ENCODE measurements around the gene CEP41. TPM values are rescaled to one million over a fixed set of nuclear protein-coding genes. Genes with fewer than 3 reads are reported as not detected.

CEP41 gene
- total and polyA plus RNA-seq, 2 of the 13 experiments (the other 11 are each of a cell fraction or from before 2014, with no cell fraction given), result 8.7 to 9.0 TPM

DNA sequence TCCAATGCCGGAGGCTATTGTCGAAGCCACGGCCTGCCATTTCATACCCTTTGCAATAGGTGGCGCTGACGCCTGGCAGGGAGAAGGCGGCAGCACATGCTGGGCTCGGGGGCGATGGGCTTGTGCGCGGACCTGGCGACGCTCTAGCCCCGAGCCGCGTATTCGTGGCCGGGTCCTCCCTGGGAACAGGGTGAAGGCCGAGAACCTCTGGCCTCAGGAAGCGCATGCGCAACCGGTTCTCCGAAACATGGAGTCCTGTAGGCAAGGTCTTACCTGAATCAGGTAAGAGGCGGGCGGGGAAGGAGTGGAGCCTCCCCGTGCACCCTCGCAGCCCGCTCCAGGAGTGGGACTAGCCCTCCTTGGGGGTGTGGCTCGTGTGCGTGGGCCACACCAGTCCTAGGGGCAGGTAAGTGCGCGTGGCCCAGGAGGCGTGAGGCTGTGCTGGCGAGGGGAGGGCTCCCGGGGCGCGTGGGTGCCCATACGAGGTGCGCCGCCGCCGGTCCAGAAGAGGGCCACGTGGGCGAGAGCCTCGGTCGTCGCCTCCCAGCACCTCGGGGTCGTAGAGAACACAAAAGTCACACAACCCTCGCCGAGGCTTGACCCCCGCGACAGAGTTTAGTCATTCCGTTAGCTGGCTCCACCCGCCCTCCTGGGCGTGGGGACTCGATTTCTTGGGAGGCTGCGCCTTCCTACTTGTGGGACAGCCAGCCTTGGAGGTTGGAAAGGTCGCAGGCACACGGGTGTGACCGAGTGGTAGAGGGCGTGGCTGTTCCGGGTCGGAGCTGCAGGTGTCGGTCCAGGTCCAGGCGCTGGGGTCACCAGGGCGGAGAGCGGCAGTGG, 45.5 kb upstream of the CEP41 start (continued):
- TF ChIP-seq ZNF563 (CRISPR knock-in tag; IDR thresholded peaks at IDR 0.05) (peak; percentile 77; the same call in 1 of the 2 replicates), KDM5B (CRISPR knock-in tag; IDR thresholded peaks at IDR 0.05; ENCODE audit: borderline replicate concordance) (peak; percentile 80; the same call in 1 of the 2 replicates), CBX5 (CRISPR knock-in tag; IDR thresholded peaks at IDR 0.05; ENCODE audit: borderline replicate concordance) (peak; percentile 78), ZNF331 (CRISPR knock-in tag; IDR thresholded peaks at IDR 0.05) (peak; percentile 89)
- TF ChIP-seq, protein P1, sequence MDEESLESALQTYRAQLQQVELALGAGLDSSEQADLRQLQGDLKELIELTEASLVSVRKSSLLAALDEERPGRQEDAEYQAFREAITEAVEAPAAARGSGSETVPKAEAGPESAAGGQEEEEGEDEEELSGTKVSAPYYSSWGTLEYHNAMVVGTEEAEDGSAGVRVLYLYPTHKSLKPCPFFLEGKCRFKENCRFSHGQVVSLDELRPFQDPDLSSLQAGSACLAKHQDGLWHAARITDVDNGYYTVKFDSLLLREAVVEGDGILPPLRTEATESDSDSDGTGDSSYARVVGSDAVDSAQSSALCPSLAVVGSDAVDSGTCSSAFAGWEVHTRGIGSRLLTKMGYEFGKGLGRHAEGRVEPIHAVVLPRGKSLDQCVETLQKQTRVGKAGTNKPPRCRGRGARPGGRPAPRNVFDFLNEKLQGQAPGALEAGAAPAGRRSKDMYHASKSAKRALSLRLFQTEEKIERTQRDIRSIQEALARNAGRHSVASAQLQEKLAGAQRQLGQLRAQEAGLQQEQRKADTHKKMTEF (CRISPR knock-in tag; IDR thresholded peaks at IDR 0.05), result peak; percentile 87
- TF ChIP-seq, protein P2, sequence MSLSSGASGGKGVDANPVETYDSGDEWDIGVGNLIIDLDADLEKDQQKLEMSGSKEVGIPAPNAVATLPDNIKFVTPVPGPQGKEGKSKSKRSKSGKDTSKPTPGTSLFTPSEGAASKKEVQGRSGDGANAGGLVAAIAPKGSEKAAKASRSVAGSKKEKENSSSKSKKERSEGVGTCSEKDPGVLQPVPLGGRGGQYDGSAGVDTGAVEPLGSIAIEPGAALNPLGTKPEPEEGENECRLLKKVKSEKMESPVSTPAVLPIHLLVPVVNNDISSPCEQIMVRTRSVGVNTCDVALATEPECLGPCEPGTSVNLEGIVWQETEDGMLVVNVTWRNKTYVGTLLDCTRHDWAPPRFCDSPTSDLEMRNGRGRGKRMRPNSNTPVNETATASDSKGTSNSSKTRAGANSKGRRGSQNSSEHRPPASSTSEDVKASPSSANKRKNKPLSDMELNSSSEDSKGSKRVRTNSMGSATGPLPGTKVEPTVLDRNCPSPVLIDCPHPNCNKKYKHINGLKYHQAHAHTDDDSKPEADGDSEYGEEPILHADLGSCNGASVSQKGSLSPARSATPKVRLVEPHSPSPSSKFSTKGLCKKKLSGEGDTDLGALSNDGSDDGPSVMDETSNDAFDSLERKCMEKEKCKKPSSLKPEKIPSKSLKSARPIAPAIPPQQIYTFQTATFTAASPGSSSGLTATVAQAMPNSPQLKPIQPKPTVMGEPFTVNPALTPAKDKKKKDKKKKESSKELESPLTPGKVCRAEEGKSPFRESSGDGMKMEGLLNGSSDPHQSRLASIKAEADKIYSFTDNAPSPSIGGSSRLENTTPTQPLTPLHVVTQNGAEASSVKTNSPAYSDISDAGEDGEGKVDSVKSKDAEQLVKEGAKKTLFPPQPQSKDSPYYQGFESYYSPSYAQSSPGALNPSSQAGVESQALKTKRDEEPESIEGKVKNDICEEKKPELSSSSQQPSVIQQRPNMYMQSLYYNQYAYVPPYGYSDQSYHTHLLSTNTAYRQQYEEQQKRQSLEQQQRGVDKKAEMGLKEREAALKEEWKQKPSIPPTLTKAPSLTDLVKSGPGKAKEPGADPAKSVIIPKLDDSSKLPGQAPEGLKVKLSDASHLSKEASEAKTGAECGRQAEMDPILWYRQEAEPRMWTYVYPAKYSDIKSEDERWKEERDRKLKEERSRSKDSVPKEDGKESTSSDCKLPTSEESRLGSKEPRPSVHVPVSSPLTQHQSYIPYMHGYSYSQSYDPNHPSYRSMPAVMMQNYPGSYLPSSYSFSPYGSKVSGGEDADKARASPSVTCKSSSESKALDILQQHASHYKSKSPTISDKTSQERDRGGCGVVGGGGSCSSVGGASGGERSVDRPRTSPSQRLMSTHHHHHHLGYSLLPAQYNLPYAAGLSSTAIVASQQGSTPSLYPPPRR (CRISPR knock-in tag; IDR thresholded peaks at IDR 0.05; ENCODE audit: borderline replicate concordance), result 0 out of 2 replicates have a peak, but pooled peaks have one; percentile 13
- TF ChIP-seq, protein P3, sequence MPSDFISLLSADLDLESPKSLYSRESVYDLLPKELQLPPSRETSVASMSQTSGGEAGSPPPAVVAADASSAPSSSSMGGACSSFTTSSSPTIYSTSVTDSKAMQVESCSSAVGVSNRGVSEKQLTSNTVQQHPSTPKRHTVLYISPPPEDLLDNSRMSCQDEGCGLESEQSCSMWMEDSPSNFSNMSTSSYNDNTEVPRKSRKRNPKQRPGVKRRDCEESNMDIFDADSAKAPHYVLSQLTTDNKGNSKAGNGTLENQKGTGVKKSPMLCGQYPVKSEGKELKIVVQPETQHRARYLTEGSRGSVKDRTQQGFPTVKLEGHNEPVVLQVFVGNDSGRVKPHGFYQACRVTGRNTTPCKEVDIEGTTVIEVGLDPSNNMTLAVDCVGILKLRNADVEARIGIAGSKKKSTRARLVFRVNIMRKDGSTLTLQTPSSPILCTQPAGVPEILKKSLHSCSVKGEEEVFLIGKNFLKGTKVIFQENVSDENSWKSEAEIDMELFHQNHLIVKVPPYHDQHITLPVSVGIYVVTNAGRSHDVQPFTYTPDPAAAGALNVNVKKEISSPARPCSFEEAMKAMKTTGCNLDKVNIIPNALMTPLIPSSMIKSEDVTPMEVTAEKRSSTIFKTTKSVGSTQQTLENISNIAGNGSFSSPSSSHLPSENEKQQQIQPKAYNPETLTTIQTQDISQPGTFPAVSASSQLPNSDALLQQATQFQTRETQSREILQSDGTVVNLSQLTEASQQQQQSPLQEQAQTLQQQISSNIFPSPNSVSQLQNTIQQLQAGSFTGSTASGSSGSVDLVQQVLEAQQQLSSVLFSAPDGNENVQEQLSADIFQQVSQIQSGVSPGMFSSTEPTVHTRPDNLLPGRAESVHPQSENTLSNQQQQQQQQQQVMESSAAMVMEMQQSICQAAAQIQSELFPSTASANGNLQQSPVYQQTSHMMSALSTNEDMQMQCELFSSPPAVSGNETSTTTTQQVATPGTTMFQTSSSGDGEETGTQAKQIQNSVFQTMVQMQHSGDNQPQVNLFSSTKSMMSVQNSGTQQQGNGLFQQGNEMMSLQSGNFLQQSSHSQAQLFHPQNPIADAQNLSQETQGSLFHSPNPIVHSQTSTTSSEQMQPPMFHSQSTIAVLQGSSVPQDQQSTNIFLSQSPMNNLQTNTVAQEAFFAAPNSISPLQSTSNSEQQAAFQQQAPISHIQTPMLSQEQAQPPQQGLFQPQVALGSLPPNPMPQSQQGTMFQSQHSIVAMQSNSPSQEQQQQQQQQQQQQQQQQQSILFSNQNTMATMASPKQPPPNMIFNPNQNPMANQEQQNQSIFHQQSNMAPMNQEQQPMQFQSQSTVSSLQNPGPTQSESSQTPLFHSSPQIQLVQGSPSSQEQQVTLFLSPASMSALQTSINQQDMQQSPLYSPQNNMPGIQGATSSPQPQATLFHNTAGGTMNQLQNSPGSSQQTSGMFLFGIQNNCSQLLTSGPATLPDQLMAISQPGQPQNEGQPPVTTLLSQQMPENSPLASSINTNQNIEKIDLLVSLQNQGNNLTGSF (CRISPR knock-in tag; IDR thresholded peaks at IDR 0.05), result peak; percentile 71; the same call in 1 of the 2 replicates
- TF ChIP-seq, protein P4, sequence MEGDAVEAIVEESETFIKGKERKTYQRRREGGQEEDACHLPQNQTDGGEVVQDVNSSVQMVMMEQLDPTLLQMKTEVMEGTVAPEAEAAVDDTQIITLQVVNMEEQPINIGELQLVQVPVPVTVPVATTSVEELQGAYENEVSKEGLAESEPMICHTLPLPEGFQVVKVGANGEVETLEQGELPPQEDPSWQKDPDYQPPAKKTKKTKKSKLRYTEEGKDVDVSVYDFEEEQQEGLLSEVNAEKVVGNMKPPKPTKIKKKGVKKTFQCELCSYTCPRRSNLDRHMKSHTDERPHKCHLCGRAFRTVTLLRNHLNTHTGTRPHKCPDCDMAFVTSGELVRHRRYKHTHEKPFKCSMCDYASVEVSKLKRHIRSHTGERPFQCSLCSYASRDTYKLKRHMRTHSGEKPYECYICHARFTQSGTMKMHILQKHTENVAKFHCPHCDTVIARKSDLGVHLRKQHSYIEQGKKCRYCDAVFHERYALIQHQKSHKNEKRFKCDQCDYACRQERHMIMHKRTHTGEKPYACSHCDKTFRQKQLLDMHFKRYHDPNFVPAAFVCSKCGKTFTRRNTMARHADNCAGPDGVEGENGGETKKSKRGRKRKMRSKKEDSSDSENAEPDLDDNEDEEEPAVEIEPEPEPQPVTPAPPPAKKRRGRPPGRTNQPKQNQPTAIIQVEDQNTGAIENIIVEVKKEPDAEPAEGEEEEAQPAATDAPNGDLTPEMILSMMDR (CRISPR knock-in tag; IDR thresholded peaks at IDR 0.05), result peak; percentile 89
- TF ChIP-seq, protein P5, sequence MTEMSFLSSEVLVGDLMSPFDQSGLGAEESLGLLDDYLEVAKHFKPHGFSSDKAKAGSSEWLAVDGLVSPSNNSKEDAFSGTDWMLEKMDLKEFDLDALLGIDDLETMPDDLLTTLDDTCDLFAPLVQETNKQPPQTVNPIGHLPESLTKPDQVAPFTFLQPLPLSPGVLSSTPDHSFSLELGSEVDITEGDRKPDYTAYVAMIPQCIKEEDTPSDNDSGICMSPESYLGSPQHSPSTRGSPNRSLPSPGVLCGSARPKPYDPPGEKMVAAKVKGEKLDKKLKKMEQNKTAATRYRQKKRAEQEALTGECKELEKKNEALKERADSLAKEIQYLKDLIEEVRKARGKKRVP (CRISPR knock-in tag; IDR thresholded peaks at IDR 0.05), result 0 out of 4 replicates have a peak, but pooled peaks of 1 of the 2 experiments have one; percentile 19
- TF ChIP-seq, protein P6, sequence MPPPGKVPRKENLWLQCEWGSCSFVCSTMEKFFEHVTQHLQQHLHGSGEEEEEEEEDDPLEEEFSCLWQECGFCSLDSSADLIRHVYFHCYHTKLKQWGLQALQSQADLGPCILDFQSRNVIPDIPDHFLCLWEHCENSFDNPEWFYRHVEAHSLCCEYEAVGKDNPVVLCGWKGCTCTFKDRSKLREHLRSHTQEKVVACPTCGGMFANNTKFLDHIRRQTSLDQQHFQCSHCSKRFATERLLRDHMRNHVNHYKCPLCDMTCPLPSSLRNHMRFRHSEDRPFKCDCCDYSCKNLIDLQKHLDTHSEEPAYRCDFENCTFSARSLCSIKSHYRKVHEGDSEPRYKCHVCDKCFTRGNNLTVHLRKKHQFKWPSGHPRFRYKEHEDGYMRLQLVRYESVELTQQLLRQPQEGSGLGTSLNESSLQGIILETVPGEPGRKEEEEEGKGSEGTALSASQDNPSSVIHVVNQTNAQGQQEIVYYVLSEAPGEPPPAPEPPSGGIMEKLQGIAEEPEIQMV (CRISPR knock-in tag; IDR thresholded peaks at IDR 0.05; ENCODE audit: low read depth), result peak; percentile 93

Data from HepG2 (cell line).